ENCODE measurements around the gene ATP5PO. TPM values are rescaled to one million over a fixed set of nuclear protein-coding genes. Genes with fewer than 3 reads are reported as not detected.
"Not testable (repeated sequence)": the region's sequence is repeated elsewhere in the genome, so short reads cannot be mapped to it uniquely, and the experiment has no call there.

Gene ATP5PO
- total and polyA plus RNA-seq, 8 donors, result 94.7 to 603 (median 358) TPM

DNA sequence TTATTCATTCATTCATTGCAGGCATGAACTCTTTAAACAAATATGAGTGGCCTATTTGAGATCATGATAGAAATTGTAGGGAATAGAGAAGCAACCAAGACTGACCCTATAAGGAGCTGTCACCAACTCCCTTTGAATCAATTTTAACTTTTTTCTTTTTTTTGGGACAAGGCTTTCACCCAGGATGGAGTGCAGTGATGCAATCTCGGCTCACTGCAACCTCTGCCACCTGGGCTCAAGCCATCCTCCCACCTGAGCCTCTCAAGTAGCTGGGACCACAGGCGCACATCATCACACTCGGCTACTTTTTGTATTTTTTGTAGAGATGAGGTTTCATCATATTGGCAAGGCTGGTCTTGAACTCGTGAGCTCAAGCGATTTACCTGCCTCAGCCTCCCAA, 17.1 kb upstream of the ATP5PO start:
- TF ChIP-seq POLR2AphosphoS5 (IDR thresholded peaks at IDR 0.05), result no peak
- no peak for TF ChIP-seq POLR2A (IDR thresholded peaks at IDR 0.05)
- TF ChIP-seq, protein P1, sequence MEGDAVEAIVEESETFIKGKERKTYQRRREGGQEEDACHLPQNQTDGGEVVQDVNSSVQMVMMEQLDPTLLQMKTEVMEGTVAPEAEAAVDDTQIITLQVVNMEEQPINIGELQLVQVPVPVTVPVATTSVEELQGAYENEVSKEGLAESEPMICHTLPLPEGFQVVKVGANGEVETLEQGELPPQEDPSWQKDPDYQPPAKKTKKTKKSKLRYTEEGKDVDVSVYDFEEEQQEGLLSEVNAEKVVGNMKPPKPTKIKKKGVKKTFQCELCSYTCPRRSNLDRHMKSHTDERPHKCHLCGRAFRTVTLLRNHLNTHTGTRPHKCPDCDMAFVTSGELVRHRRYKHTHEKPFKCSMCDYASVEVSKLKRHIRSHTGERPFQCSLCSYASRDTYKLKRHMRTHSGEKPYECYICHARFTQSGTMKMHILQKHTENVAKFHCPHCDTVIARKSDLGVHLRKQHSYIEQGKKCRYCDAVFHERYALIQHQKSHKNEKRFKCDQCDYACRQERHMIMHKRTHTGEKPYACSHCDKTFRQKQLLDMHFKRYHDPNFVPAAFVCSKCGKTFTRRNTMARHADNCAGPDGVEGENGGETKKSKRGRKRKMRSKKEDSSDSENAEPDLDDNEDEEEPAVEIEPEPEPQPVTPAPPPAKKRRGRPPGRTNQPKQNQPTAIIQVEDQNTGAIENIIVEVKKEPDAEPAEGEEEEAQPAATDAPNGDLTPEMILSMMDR (IDR thresholded peaks at IDR 0.05), result no peak
- TF ChIP-seq EP300 (IDR thresholded peaks at IDR 0.05), result no peak
- no peak for DNase-seq
- peak overlapping the region in 3 of 4 donors; percentile 41 to 49 (median 41) for H3K4me3 ChIP-seq
- peak overlapping the region in 3 of 5 donors; percentile 76 to 81 (median 77) for H3K27ac ChIP-seq
- H3K4me1 ChIP-seq, result peaks cover 0 to 28% (median 10%) of the 10 kb centered on the region in 4 donors
- H3K27me3 ChIP-seq, result no peaks in the 10 kb centered on the region
- H3K9me3 ChIP-seq, result no peaks in the 10 kb centered on the region
- WGBS, 5 donors, result 87 to 96% (median 93%) methylated on average over 5 of the region's 5 CpGs
- H3K36me3 ChIP-seq, result no peaks in the 10 kb centered on the region
- intact Hi-C loops (cut with DNase I; ENCODE audit: low total_unique reads), result no loop called here

DNA sequence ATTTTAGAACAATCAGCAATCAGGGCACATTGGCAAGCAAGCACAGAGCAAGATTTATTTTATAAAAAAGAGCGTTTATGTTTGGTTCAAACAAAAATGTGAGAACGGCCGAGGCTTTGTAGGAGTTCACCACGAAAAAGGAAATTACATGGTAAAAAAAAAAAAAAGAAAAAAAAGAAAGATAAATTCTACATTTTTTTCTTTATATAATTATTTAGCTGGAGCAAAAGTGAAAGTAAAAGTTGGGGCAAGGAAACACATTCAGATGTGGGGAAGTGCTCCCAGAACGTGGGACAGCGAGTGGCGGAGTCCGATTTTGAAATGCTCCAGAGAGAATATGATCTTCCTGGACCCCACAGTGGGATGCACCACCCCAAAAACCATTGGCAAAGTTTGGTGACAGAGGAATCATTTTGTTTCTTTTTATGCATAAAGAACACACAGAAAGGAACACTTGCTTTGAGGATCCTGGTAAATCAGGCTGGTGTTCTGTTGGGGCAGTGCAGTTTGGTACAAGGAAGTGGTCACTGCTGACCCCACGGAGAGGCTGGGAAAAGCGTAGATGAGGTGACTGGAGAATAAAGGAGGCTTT, 16.3 kb upstream of the ATP5PO start:
- peak overlapping the region; percentile 60 to 81 (median 76) for H3K27ac ChIP-seq
- peaks cover 0 to 23% (median 7%) of the 10 kb centered on the region in 4 donors for H3K4me1 ChIP-seq
- whole genome bisulfite sequencing, 5 donors, result 18 to 42% (median 35%) methylated on average over 10 of the region's 10 CpGs
- DNase-seq, result peak in 1 of 2 donors; percentile 49
- no peaks in the 10 kb centered on the region for H3K36me3 ChIP-seq
- TF ChIP-seq, protein P1 (IDR thresholded peaks at IDR 0.05), result no peak
- TF ChIP-seq EP300 (IDR thresholded peaks at IDR 0.05) (no peak), POLR2A (IDR thresholded peaks at IDR 0.05) (no peak), POLR2AphosphoS5 (IDR thresholded peaks at IDR 0.05) (no peak)
- peak overlapping the region; percentile 41 to 49 (median 44) for H3K4me3 ChIP-seq
- H3K27me3 ChIP-seq, result no peaks in the 10 kb centered on the region
- H3K9me3 ChIP-seq, result no peaks in the 10 kb centered on the region
- intact Hi-C loops (cut with DNase I; ENCODE audit: low total_unique reads), result no loop called here

DNA sequence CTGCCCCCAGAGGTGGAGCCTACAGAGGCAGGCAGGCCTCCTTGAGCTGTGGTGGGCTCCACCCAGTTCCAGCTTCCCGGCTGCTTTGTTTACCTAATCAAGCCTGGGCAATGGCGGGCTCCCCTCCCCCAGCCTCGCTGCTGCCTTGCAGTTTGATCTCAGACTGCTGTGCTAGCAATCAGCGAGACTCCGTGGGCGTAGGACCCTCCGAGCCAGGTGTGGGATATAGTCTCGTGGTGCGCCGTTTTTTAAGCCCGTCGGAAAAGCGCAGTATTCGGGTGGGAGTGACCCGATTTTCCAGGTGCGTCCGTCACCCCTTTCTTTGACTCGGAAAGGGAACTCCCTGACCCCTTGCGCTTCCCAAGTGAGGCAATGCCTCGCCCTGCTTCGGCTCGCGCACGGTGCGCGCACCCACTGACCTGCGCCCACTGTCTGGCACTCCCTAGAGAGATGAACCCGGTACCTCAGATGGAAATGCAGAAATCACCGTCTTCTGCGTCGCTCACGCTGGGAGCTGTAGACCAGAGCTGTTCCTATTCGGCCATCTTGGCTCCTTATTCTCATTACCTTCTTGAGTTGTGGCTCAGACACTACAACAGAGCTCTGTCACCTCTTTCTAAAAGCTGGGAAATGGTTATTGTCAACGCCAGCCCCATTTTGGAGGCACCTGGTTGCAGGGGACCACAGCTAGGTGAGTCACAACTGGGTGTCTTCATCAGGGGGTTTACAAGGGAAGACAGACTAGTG, 15.6 kb upstream of the ATP5PO start:
- intact Hi-C loops (cut with DNase I; ENCODE audit: low total_unique reads); H3K27me3 ChIP-seq; H3K9me3 ChIP-seq; H3K36me3 ChIP-seq: not testable (repeated sequence)
- WGBS, 5 donors, result 56 to 76% (median 68%) methylated on average over 6 to 13 of the region's 34 CpGs
- Histone ChIP-seq H3K4me3 (peak overlapping the region; percentile 41 to 49 (median 44)), H3K4me1 (peaks cover 0 to 16% (median 7%) of the 10 kb centered on the region in 4 donors), H3K27ac (peak overlapping the region; percentile 60 to 81 (median 76))
- DNase-seq, result peak in 1 of 2 donors; percentile 37

DNA sequence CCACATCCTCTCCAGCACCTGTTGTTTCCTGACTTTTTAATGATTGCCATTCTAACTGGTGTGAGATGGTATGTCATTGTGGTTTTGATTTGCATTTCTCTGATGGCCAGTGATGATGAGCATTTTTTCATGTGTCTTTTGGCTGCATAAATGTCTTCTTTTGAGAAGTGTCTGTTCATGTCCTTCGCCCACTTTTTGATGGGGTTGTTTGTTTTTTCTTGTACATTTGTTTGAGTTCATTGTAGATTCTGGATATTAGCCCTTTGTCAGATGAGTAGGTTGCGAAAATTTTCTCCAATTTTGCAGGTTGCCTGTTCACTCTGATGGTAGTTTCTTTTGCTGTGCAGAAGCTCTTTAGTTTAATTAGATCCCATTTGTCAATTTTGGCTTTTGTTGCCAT, 10.6 kb upstream of the ATP5PO start:
- H3K36me3 ChIP-seq; intact Hi-C loops (cut with DNase I; ENCODE audit: low total_unique reads); H3K27me3 ChIP-seq; H3K4me3 ChIP-seq; DNase-seq; H3K27ac ChIP-seq; H3K9me3 ChIP-seq: not testable (repeated sequence)
- H3K4me1 ChIP-seq, result peaks cover 0 to 12% (median 9%) of the 10 kb centered on the region in 4 donors
- WGBS, 5 donors, result 90 to 100% (median 95%) methylated on average over 1 to 2 of the region's 2 CpGs

DNA sequence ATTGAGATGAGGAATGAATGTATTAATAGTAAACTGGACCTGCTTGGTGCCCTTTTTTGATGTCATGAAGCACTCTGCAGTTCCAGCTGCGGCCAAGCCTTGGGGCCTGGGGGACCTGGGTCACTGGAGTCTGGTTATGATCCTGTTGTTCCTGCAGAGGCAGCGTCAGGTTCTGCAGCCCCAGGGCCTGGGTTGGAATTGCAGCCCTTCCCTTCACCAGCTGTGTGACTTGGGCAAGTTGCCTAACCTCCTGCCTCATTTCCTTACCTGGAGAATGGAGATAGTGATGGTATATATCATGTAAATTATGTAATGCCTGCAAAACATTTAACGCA, 9.1 kb upstream of the ATP5PO start:
- DNase-seq, result peak in 1 of 2 donors; percentile 36
- H3K27ac ChIP-seq, result peak overlapping the region in 1 of 5 donors; percentile 73

More for the DNA sequence above, 9.1 kb upstream of the ATP5PO start:
- WGBS, 5 donors, result 64 to 70% (median 65%) methylated on average over 3 of the region's 3 CpGs
- intact Hi-C loops (cut with DNase I; ENCODE audit: low total_unique reads), result loop anchor here (5.0 kb wide), 2 partner anchors 278 to 423 kb away; no protein-coding TSS in a partner anchor
- H3K9me3 ChIP-seq, result no peaks in the 10 kb centered on the region
- TF ChIP-seq EP300 (IDR thresholded peaks at IDR 0.05) (no peak), POLR2AphosphoS5 (IDR thresholded peaks at IDR 0.05) (no peak)
- TF ChIP-seq, protein P1 (IDR thresholded peaks at IDR 0.05), result no peak
- H3K4me3 ChIP-seq, result no peak overlapping the region
- peaks cover 0 to 12% (median 9%) of the 10 kb centered on the region in 4 donors for H3K4me1 ChIP-seq
- no peaks in the 10 kb centered on the region for H3K36me3 ChIP-seq
- no peaks in the 10 kb centered on the region for H3K27me3 ChIP-seq
